HL-60/S4 treated with phorbol 12-myristate 13-acetate at 8.2 ng/mL for 4 days and 3 days (cell line): ENCODE results near the gene ATF3.

Source experiments
- in situ Hi-C: fragments of 300-500 bp; cut with MboI; formaldehyde crosslinking; loops from 2 replicates; pipeline ENCODE4 v1.15.0; 2022; ENCODE audit warnings: low sequenced_read_pairs

Gene ATF3

DNA sequence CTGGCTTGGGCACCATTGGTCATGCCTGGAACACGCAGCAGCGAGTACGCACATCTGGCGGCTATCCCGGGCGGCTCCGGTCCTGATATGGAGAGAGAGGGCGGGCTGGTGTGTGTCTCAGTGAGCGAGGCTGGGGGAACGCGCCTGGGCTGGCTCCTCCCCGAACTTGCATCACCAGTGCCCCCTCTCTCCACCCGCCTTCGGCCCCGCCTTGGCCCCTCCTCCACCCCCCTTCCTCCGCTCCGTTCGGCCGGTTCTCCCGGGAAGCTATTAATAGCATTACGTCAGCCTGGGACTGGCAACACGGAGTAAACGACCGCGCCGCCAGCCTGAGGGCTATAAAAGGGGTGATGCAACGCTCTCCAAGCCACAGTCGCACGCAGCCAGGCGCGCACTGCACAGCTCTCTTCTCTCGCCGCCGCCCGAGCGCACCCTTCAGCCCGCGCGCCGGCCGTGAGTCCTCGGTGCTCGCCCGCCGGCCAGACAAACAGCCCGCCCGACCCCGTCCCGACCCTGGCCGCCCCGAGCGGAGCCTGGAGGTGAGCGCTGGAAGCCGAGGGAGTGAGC is at the start of gene ATF3:
ATF3 (plus strand) TSS at position 370 of the 567 bp plus-strand sequence. CDS start 6,261 bp downstream, outside the sequence.
- in situ Hi-C loops = loop anchor here (25.0 kb wide), 1 partner anchor 121 kb away; no protein-coding TSS in a partner anchor

DNA sequence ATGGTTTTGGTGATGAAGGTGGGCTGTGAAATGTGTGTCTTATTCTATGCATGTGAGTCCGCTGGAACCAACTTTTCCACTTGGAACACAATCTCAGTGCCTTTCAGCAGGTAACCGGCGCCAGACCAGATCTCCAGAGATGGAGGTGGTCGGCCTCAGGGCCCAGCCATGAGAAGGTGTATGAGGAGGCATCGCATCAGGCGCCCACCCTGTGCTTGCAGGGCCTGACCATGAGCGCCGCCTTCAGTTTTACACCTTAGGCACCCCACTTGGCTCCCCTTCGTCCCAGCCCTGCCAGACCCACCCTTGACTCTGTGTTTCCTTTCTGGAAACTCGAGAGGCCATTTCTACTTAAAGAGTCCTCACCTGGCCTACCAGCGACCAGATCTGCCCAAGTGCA is 48.6 kb upstream of the ATF3 start:
- in situ Hi-C loops = no loop called here

GRCh38 chr1:212560933-212561460 is 47.6 kb upstream of the ATF3 start:
- in situ Hi-C loops = no loop called here

DNA sequence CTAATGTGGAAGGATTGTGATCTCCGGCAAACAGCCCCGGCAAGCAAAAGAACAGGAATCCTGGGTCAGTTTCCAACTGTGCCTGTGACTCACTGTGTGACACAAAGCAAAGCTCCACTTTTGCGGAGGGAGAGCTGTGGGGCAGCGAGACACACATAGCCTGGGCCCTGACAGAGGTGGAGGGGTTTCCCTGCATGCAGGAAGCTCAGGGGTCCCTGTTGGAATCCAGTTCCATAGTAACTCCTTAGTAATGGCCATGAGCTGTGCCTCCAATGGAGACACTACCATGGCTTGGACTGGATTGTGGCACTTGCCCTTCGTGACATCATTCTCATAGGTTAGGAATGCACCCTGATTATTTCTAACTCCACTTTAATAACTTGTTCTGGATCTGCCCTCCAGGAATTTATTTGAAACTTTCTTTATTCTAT is 47.0 kb upstream of the ATF3 start:
- in situ Hi-C loops = no loop called here

DNA sequence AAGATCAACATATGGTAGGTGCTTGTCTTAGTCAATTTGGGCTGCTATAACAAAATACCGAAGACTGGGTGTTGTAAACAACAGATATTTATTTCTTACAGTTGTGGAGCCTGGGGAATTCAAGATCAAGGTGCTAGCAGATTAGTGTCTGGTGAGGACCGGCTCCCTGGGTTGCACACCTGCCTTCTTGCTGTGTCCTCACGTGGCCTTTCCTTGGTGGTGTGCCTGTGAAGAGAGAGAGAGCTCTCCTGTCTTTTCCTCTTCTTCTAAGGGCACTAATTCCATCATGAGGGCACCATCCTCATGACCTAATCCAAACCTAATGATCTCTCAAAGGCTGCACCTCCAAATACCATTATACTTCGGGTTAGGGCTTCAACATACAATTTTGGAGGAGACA is 45.8 kb upstream of the ATF3 start:
- in situ Hi-C loops = no loop called here

- in situ Hi-C loops = no loop called here
Measured at GRCh38 chr1:212565079-212565478, 43.5 kb upstream of the ATF3 start.

GRCh38 chr1:212565571-212566305 is 42.8 kb upstream of the ATF3 start:
- in situ Hi-C loops = no loop called here

DNA sequence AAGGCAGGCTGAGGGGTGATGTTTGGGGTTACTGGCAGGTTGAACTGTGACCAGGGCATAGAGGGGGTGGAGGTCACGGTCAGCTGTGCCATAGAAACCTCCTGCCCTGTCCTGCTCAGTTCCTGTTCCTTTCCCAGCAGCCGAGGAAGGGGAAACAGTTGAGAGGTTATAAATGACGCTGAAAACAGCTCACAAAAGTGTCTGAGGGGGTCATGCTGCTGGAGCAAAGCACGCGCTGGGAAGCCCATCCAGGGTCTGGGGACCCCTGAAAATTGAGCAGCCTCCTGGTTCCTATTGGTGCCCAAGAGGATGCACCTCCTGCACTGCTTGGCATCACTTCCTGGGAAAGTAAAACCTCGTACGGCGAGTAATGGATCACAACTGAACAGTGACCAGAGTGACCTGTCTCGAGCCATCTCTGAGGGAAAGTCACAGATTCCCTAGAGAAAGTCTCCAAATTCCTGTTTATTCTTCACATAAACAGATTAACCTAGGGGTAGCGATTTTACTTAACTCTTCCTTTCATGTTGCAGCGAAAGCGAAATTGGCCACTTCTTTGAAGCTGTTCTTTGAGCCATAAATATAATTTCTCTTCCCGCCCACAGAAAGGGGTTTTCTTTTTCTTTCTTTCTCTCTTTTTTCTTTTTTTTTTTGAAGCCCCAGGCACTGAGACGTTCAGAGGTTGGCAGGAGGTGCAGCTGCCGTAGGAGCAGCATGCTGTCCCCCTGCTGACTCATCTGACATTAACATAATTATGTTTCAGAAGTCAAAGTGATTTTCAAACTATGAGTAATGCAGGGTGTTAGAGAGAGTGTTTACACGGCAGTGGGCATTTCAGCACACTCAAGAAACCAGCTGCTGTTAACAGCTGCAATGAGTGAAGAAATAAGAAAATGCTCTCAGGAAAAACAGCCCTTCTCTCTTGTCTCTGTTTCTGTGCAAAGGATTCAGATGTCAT is 41.8 kb upstream of the ATF3 start:
- in situ Hi-C loops = no loop called here

- in situ Hi-C loops = no loop called here
Measured at GRCh38 chr1:212567638-212568037, 40.9 kb upstream of the ATF3 start.

DNA sequence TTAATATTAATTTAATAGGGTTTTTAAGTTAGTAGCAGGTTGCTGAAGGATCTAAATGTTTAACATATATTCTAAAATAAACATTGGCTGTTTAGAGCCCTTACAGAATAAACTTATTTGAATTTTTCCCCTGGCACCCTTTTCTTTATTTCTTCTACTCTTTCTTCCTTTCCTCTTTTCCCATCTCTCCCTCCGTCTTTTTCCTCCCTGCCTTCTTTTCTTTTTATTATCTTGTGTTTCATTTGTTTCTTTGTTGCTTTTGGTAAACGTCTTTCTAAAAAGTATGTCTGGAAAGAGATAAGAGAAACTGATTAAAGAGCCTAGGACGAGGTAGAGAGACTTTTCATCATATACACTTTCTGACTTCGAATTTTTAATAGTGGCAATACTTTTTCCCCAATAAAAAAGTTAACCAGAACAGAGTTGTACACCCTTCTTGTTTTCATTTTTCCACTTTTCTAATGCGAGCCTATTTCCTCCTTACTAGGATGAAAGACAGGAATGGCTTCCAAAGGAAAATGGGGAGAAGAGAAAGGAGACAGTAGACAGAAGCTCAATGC is 39.5 kb upstream of the ATF3 start:
- in situ Hi-C loops = no loop called here

- in situ Hi-C loops = no loop called here
Measured at GRCh38 chr1:212574732-212575131, 33.8 kb upstream of the ATF3 start.

GRCh38 chr1:212575333-212575732 is 33.2 kb upstream of the ATF3 start:
- in situ Hi-C loops = no loop called here

GRCh38 chr1:212578041-212578440 is 30.5 kb upstream of the ATF3 start:
- in situ Hi-C loops = no loop called here

- in situ Hi-C loops = no loop called here
Measured at GRCh38 chr1:212581034-212581433, 27.5 kb upstream of the ATF3 start.

DNA sequence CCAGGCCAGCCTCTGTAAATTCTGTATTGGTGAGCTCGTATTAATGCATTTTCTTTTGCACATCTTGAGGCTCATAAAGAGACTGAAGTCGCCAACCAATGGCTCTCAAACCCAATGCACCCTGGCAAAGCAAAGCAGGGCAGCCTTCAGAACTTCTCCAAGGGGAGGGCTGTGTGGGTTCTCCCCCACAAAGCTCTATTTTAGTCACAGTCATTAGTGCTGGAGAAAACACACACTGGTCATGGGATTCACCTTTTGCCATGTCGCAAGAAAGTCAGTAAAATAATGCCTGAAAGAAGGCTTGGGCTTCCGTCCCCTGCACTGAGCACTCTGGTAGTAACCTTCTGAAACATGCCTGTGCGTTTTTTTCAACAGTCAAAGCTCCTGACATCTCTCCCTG is 26.3 kb upstream of the ATF3 start:
- in situ Hi-C loops = no loop called here

- in situ Hi-C loops = no loop called here
Measured at GRCh38 chr1:212582808-212583615, 25.5 kb upstream of the ATF3 start.

DNA sequence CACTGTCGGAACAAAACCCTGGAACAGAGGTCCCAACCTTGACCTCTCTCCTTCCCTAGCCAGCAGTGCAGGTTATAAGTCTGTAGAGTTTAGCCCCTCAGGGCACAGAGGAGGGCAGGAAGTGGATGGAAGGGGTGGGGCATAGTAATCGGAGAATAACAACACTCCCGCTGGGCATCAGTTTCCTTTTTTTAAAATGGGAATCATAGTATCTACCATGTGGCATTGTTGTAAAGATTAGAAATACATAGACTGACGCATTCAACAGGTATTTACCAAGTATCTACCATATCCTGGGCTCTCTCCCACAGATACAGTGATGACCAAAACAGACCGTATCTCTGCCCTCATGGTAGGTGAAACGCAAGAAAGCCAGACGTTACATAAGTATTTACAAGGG is 24.9 kb upstream of the ATF3 start:
- in situ Hi-C loops = no loop called here

GRCh38 chr1:212584092-212584886 is 24.3 kb upstream of the ATF3 start:
- in situ Hi-C loops = no loop called here

DNA sequence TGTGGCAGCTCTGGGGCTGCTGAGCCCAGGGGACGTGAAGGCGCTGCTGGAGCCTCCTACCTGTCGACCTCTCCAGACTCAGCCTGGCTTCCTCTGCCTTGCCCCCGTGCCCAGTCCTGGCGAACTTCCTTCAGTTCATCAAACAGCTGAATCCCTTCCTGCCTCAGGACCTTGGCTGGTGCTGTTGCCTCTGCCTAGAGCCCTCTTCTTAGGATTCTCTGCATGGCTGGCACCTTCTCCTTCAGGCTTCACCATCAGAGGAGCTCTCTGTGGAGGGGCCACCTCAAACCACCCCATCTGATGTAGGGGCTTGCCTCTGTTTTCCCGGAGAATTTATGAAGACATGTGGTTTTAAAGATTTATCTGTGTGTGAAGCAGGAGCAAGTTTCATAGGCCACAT is 23.4 kb upstream of the ATF3 start:
- in situ Hi-C loops = no loop called here
